OCI-LY3 (cell line): Measurements from ENCODE around the gene OR8B3.

Experiments
- H2AFZ ChIP-seq: fragments of 200-600, 300-600 bp; shearing (Covaris generic); 2 replicates; pipeline ENCODE4 v1.6.0; 2014; ENCODE audit warnings: antibody characterized with exemption, low read depth, low read length
- H3K27ac ChIP-seq: fragments of 200-600, 300-600 bp; sonication (generic); 2 replicates; pipeline ENCODE4 v1.5.1; 2014; ENCODE audit warnings: mild to moderate bottlenecking, low read length, moderate library complexity, mixed read lengths
- H3K27me3 ChIP-seq: fragments of 200-600, 300-600 bp; sonication (generic); 2 replicates; pipeline ENCODE4 v1.6.1; 2014; ENCODE audit warnings: low read depth, low read length, mixed read lengths
- H3K36me3 ChIP-seq: fragments of 200-600, 300-600 bp; sonication (generic); replicated peaks from 2 replicates; pipeline ENCODE3; 2014; ENCODE audit warnings: low read depth, low read length, mixed read lengths
- H3K4me1 ChIP-seq: fragments of 300-600, 200-600 bp; sonication (generic); 2 replicates; pipeline ENCODE4 v1.6.1; 2014; ENCODE audit warnings: low read length, mixed read lengths
- H3K4me2 ChIP-seq: fragments of 200-600, 300-600 bp; sonication (generic); 2 replicates; pipeline ENCODE4 v1.6.1; 2014; ENCODE audit warnings: low read length, mixed read lengths
- H3K4me3 ChIP-seq: fragments of 300-600, 200-600 bp; sonication (generic); 2 replicates; pipeline ENCODE4 v1.5.1; 2014; ENCODE audit warnings: antibody characterized with exemption, mild to moderate bottlenecking, low read length, moderate library complexity
- H3K79me2 ChIP-seq: fragments of 300-600, 200-600 bp; shearing (Covaris generic); 2 replicates; pipeline ENCODE4 v1.6.1; 2014; ENCODE audit warnings: mild to moderate bottlenecking, low read length, mixed read lengths
- H3K9ac ChIP-seq: fragments of 300-600, 200-600 bp; shearing (Covaris generic); 2 replicates; pipeline ENCODE4 v1.6.0; 2014; ENCODE audit warnings: mild to moderate bottlenecking, low read length, moderate library complexity
- H3K9me3 ChIP-seq: fragments of 200-600, 300-600 bp; shearing (Covaris generic); 2 replicates; pipeline ENCODE4 v1.6.1; 2014; ENCODE audit warnings: low read length, mixed read lengths; ENCODE audit not compliant: insufficient read depth
- H4K20me1 ChIP-seq: fragments of 200-600, 300-600 bp; sonication (generic); 2 replicates; pipeline ENCODE4 v1.6.1; 2016; ENCODE audit warnings: low read length, mixed read lengths; ENCODE audit not compliant: insufficient read depth
- EZH2phosphoT487 ChIP-seq: fragments of 200-600 bp; shearing (Covaris generic); IDR thresholded peaks from 2 replicates; pipeline ENCODE4 v1.6.1; 2018; ENCODE audit warnings: antibody characterized with exemption, mixed run types, low read depth
- TF ChIP-seq, protein P1 (sequence below): fragments of 200-600, 300-600 bp; sonication (generic); IDR thresholded peaks from 2 replicates; pipeline ENCODE4 v1.5.1; 2014; ENCODE audit warnings: antibody characterized with exemption, low read length, low read depth

Gene OR8B3

GRCh38 chr11:124398924-124399323, at the start of gene OR8B3:
OR8B3 (minus strand) TSS chr11:124399024; CDS start chr11:124397351, 1,673 bp downstream.
- no peak within 1 kb of the TSS for H3K4me2 ChIP-seq
- TF ChIP-seq, protein P1, sequence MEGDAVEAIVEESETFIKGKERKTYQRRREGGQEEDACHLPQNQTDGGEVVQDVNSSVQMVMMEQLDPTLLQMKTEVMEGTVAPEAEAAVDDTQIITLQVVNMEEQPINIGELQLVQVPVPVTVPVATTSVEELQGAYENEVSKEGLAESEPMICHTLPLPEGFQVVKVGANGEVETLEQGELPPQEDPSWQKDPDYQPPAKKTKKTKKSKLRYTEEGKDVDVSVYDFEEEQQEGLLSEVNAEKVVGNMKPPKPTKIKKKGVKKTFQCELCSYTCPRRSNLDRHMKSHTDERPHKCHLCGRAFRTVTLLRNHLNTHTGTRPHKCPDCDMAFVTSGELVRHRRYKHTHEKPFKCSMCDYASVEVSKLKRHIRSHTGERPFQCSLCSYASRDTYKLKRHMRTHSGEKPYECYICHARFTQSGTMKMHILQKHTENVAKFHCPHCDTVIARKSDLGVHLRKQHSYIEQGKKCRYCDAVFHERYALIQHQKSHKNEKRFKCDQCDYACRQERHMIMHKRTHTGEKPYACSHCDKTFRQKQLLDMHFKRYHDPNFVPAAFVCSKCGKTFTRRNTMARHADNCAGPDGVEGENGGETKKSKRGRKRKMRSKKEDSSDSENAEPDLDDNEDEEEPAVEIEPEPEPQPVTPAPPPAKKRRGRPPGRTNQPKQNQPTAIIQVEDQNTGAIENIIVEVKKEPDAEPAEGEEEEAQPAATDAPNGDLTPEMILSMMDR = no peak
- TF ChIP-seq EZH2phosphoT487 = no peak
- no peaks in the 10 kb centered on the region for H4K20me1 ChIP-seq
- no peak within 1 kb of the TSS for H3K27ac ChIP-seq
- no peak within 1 kb of the TSS for H3K4me3 ChIP-seq
- no peaks in the 10 kb centered on the region for H3K4me1 ChIP-seq
- no peaks in the 10 kb centered on the region for H3K79me2 ChIP-seq
- H2AFZ ChIP-seq = no peak within 1 kb of the TSS
- no peaks in the 10 kb centered on the region for H3K27me3 ChIP-seq
- no peak within 1 kb of the TSS for H3K9ac ChIP-seq
- no peaks in the 10 kb centered on the region for H3K9me3 ChIP-seq
- no peaks in the 10 kb centered on the region for H3K36me3 ChIP-seq

- Histone ChIP-seq H3K27me3 (no peaks in the 10 kb centered on the region), H2AFZ (no peak overlapping the region), H3K4me1 (no peaks in the 10 kb centered on the region), H4K20me1 (no peaks in the 10 kb centered on the region), H3K9me3 (no peaks in the 10 kb centered on the region), H3K27ac (no peak overlapping the region), H3K79me2 (no peaks in the 10 kb centered on the region), H3K36me3 (no peaks in the 10 kb centered on the region), H3K9ac (no peak overlapping the region), H3K4me3 (no peak overlapping the region), H3K4me2 (no peak overlapping the region)
- TF ChIP-seq, protein P1 = no peak
- no peak for TF ChIP-seq EZH2phosphoT487
Observed at GRCh38 chr11:124446916-124447315, 48.1 kb upstream of the OR8B3 start.

DNA sequence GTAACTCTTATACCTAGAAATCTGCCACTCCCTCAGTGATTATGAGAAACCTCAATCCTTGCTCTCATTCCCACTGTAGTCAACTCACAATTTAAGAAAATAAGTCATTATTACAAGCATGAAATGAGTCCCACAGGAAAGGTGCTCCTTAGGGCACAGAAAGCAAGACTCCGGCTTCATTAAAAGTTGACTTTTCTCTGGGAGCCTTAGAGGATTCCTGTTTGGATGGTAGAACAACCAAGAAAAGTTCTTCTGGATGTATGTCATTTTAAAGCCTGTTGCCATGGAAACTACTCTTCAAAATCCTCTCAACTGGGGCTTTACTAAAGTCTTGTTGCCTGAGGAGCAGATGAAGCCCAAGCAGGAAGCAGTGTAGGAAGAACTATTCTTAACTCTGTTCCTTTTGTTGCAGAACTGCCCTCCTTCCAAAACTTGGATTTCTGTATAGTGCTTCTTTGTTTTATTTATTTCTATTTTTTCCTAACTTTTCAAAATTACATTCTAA, 46.9 kb upstream of the OR8B3 start, which contains the start of gene OR8B8:
OR8B8 (minus strand) TSS at position 51 of the 505 bp plus-strand sequence. CDS start 4,611 bp downstream, outside the sequence.
- Histone ChIP-seq H3K4me1 (no peaks in the 10 kb centered on the region), H3K4me3 (no peak within 1 kb of the TSS), H3K36me3 (no peaks in the 10 kb centered on the region), H2AFZ (no peak within 1 kb of the TSS), H3K9ac (no peak within 1 kb of the TSS), H3K27ac (no peak within 1 kb of the TSS), H3K79me2 (no peaks in the 10 kb centered on the region), H4K20me1 (no peaks in the 10 kb centered on the region), H3K27me3 (no peaks in the 10 kb centered on the region), H3K4me2 (no peak within 1 kb of the TSS), H3K9me3 (no peaks in the 10 kb centered on the region)
- TF ChIP-seq, protein P1 = no peak
- TF ChIP-seq EZH2phosphoT487 = no peak

GRCh38 chr11:124442847-124443246, 44.0 kb upstream of the OR8B3 start:
- Histone ChIP-seq H3K27ac (no peak overlapping the region), H3K4me3 (no peak overlapping the region), H4K20me1 (no peaks in the 10 kb centered on the region), H2AFZ (no peak overlapping the region), H3K4me1 (no peaks in the 10 kb centered on the region), H3K9ac (no peak overlapping the region), H3K79me2 (no peaks in the 10 kb centered on the region), H3K9me3 (no peaks in the 10 kb centered on the region), H3K27me3 (no peaks in the 10 kb centered on the region), H3K36me3 (no peaks in the 10 kb centered on the region), H3K4me2 (no peak overlapping the region)
- TF ChIP-seq, protein P1 = no peak
- TF ChIP-seq EZH2phosphoT487 = no peak
